IMR-90 (cell line): Measurements from ENCODE around the gene GNAS. TPM values are rescaled to one million over a fixed set of nuclear protein-coding genes. Genes with fewer than 3 reads are reported as not detected.
A peak's percentile ranks its signal among the peaks of the same experiment; 100 is the strongest.

Experiments used
- ATAC-seq: fragments of 200-7000 bp; cut with Tn5 transposase; 2 replicates; pipeline ENCODE4 v1.9.1; 2020; ENCODE audit warnings: low read depth, mild to moderate bottlenecking, moderate library complexity
- BruUV-seq: library from RNA; stranded (reverse); fragments of 400-500 nt; replicated peaks from 2 replicates; lab custom pipeline; 2021; lab: Mats Ljungman, UMichigan
- CTCF ChIA-PET: fragments of 300-600 bp; formaldehyde crosslinking; extraction: SDS; loops from one replicate; lab custom pipeline; 2021; ENCODE audit warnings: antibody characterized with exemption; lab: Yijun Ruan, JAX
- POLR2A ChIA-PET: fragments of 300-600 bp; sonication (Branson Sonifier 250); formaldehyde crosslinking; loops from one replicate; lab custom pipeline; 2022; ENCODE audit warnings: antibody characterized with exemption; ENCODE audit not compliant: unreplicated experiment; lab: Charles Lee
- DNase-seq: peaks from one replicate; pipeline ENCODE4 v3.0.0; 2013
- H2AFZ ChIP-seq: replicated peaks from 2 replicates; pipeline ENCODE3; 2013; ENCODE audit warnings: low read length, mild to moderate bottlenecking; ENCODE audit not compliant: poor library complexity
- H2AK5ac ChIP-seq: 2 replicates; pipeline ENCODE4 v1.6.1; 2013; ENCODE audit warnings: low read depth, low read length, inconsistent platforms
- H2AK9ac ChIP-seq: replicated peaks from 2 replicates; pipeline ENCODE3; 2013; ENCODE audit warnings: mild to moderate bottlenecking, low read depth, low read length, moderate library complexity; ENCODE audit not compliant: poor library complexity
- H2BK120ac ChIP-seq: 2 replicates; pipeline ENCODE4 v1.6.1; 2013; ENCODE audit warnings: low read depth, low read length, inconsistent platforms
- H2BK15ac ChIP-seq: 3 replicates; pipeline ENCODE4 v1.6.1; 2013; ENCODE audit warnings: low read depth, low read length, inconsistent platforms
- H2BK20ac ChIP-seq: 2 replicates; pipeline ENCODE4 v1.6.1; 2013; ENCODE audit warnings: low read depth, mild to moderate bottlenecking, inconsistent platforms, low read length, moderate library complexity
- H2BK5ac ChIP-seq: 2 replicates; pipeline ENCODE4 v1.6.1; 2013; ENCODE audit warnings: mild to moderate bottlenecking, low read depth, low read length, inconsistent platforms; ENCODE audit not compliant: poor library complexity, severe bottlenecking
- H3K14ac ChIP-seq: replicated peaks from 2 replicates; pipeline ENCODE4 v1.6.1; 2013; ENCODE audit warnings: low read depth, low read length, inconsistent platforms
- H3K18ac ChIP-seq: 2 replicates; pipeline ENCODE4 v1.6.1; 2013; ENCODE audit warnings: low read depth, low read length, control low read depth
- H3K23ac ChIP-seq: 2 replicates; pipeline ENCODE4 v1.6.1; 2013; ENCODE audit warnings: low read depth, low read length, inconsistent platforms
- H3K27ac ChIP-seq: 2 replicates; pipeline ENCODE4 v1.5.1; 2013; ENCODE audit warnings: mild to moderate bottlenecking, control low read depth, low read length; ENCODE audit not compliant: insufficient read depth
- H3K27me3 ChIP-seq: 2 replicates; pipeline ENCODE4 v1.6.1; 2013; ENCODE audit warnings: low read length; ENCODE audit not compliant: control insufficient read depth, insufficient read depth
- H3K36me3 ChIP-seq: 2 replicates; pipeline ENCODE4 v1.6.1; 2013; ENCODE audit warnings: low read length, mixed read lengths; ENCODE audit not compliant: control insufficient read depth, insufficient read depth
- H3K4ac ChIP-seq: 2 replicates; pipeline ENCODE4 v1.6.1; 2013; ENCODE audit warnings: low read depth, low read length, inconsistent platforms
- H3K4me1 ChIP-seq: 2 replicates; pipeline ENCODE4 v1.6.1; 2013; ENCODE audit warnings: low read length, mixed read lengths; ENCODE audit not compliant: control insufficient read depth, insufficient read depth
- H3K4me2 ChIP-seq: 2 replicates; pipeline ENCODE4 v1.6.1; 2013; ENCODE audit warnings: low read depth, mild to moderate bottlenecking, control low read depth, low read length, moderate library complexity
- H3K4me3 ChIP-seq: 2 replicates; pipeline ENCODE4 v1.5.1; 2013; ENCODE audit warnings: low read depth, mild to moderate bottlenecking, control low read depth, low read length, moderate library complexity; ENCODE audit not compliant: insufficient read depth
- H3K56ac ChIP-seq: 2 replicates; pipeline ENCODE4 v1.6.1; 2013; ENCODE audit warnings: low read length, inconsistent platforms; ENCODE audit not compliant: insufficient read depth; ENCODE audit errors: extremely low read depth
- H3K79me1 ChIP-seq, 2 experiments: 2 replicates each; pipeline ENCODE4 v1.6.1; 2013; ENCODE audit warnings: low read length in 2 of 2, inconsistent platforms in 1 of 2, low read depth in 1 of 2
- H3K9ac ChIP-seq: 2 replicates; pipeline ENCODE4 v1.6.1; 2013; ENCODE audit warnings: low read depth, low read length, control low read depth
- H3K9me1 ChIP-seq: 2 replicates; pipeline ENCODE4 v1.6.1; 2013; ENCODE audit warnings: low read length, inconsistent platforms; ENCODE audit not compliant: insufficient read depth
- H3K9me3 ChIP-seq: 2 replicates; pipeline ENCODE4 v1.6.1; 2013; ENCODE audit warnings: low read length; ENCODE audit not compliant: control insufficient read depth, insufficient read depth
- H4K20me1 ChIP-seq: 2 replicates; pipeline ENCODE4 v1.6.1; 2013; ENCODE audit warnings: low read length, inconsistent platforms; ENCODE audit not compliant: insufficient read depth
- H4K5ac ChIP-seq: 2 replicates; pipeline ENCODE4 v1.6.1; 2013; ENCODE audit warnings: mild to moderate bottlenecking, low read depth, low read length, control low read depth
- H4K8ac ChIP-seq, 2 experiments: 2 replicates each; pipeline ENCODE4 v1.6.1; 2013; ENCODE audit warnings: low read depth in 2 of 2, low read length in 2 of 2, control low read depth in 1 of 2, inconsistent platforms in 1 of 2
- H4K91ac ChIP-seq: 2 replicates; pipeline ENCODE4 v1.6.1; 2013; ENCODE audit warnings: low read depth, low read length, inconsistent platforms; ENCODE audit not compliant: insufficient read depth
- CEBPB ChIP-seq: IDR thresholded peaks from 2 replicates; pipeline ENCODE4 v1.6.1; 2012; ENCODE audit warnings: low read depth, low read length, improper control_type of control experiment
- CHD1 ChIP-seq: IDR thresholded peaks from 2 replicates; pipeline ENCODE4 v1.6.1; 2012; ENCODE audit warnings: low read depth, low read length, improper control_type of control experiment
- NFE2L2 ChIP-seq: fragments of 150-350 bp; IDR thresholded peaks from 2 replicates; pipeline ENCODE4 v1.6.1; 2016; ENCODE audit warnings: low read depth, mild to moderate bottlenecking, low read length
- USF2 ChIP-seq: fragments of 150-350 bp; IDR thresholded peaks from 2 replicates; pipeline ENCODE4 v1.6.1; 2017; ENCODE audit warnings: mild to moderate bottlenecking, antibody characterized with exemption, low read length, low read depth
- WGBS, 2 experiments: methylation state at CpG; one replicate each; pipeline versions ENCODE4 v1.1.5 to v1.1.7; 2013; ENCODE audit warnings: missing lambda C conversion rate in 2 of 2; ENCODE audit not compliant: insufficient read length in 1 of 2; ENCODE audit errors: extremely low coverage in 2 of 2; 5-methylcytosine and 5-hydroxymethylcytosine counted together
- dilution Hi-C: fragments of 300-500 bp; cut with HindIII; formaldehyde crosslinking; loops from one replicate; pipeline ENCODE4 v1.14.3; 2018; ENCODE audit warnings: low sequenced_read_pairs; ENCODE audit not compliant: unreplicated experiment
- in situ Hi-C: fragments of 300-500 bp; cut with MboI; formaldehyde crosslinking; loops from 3 replicates; pipeline ENCODE4 v1.14.3; 2019; ENCODE audit warnings: low sequenced_read_pairs, inconsistent platforms, mixed read lengths
- intact Hi-C: fragments of 100-400 bp; cut with micrococcal nuclease; formaldehyde crosslinking; loops from 2 replicates; pipeline ENCODE4 v1.10.0; 2022
- polyA plus RNA-seq, 3 experiments: library from polyadenylated mRNA; depleted of rRNA; stranded (reverse); fragments of >200 nt; gene quantifications; 2 replicates each; pipeline ENCODE4 v1.2.3, GENCODE V29; 2012; ENCODE audit warnings: low replicate concordance in 1 of 3
- total RNA-seq: library from RNA; depleted of rRNA; stranded (reverse); fragments of >200 nt; gene quantifications from 2 replicates; pipeline ENCODE4 v1.2.3, GENCODE V29; 2012

The GNAS gene
- total and polyA plus RNA-seq, 2 of the 4 experiments (the other 2 are of a cell fraction) = 397 to 1,356 TPM

- H4K8ac ChIP-seq = no peak overlapping the region
- H2BK20ac ChIP-seq = no peak overlapping the region
- no peak overlapping the region for H3K27ac ChIP-seq
- no peak overlapping the region for H3K4ac ChIP-seq
- BruUV-seq = no TSS peak
- DNase-seq (no peak), ATAC-seq (no peak)
- H2BK15ac ChIP-seq = no peak overlapping the region
- no peak overlapping the region for H3K4me3 ChIP-seq
- H2BK5ac ChIP-seq = no peak overlapping the region
- in situ Hi-C loops (loop anchor here (10.0 kb wide), 1 partner anchor 628 kb away; no protein-coding TSS in a partner anchor), intact Hi-C loops (no loop called here), dilution Hi-C loops (no loop called here)
- no peak overlapping the region for H3K9ac ChIP-seq
- no peaks in the 10 kb centered on the region for H4K20me1 ChIP-seq
- no peak overlapping the region for H4K91ac ChIP-seq
- no peak overlapping the region for H3K14ac ChIP-seq
- H3K27me3 ChIP-seq = peaks cover 28% of the 10 kb centered on the region
- WGBS, 2 experiments = 50% methylated on average over 4 of the region's 5 CpGs; no CpG with 5 or more reads in 1 of the 2 experiments
- TF ChIP-seq CEBPB = peak; percentile 54
- no peak for TF ChIP-seq USF2
- no peak for TF ChIP-seq CHD1
- no peak for TF ChIP-seq NFE2L2
- H3K18ac ChIP-seq = no peak overlapping the region
- no peaks in the 10 kb centered on the region for H3K36me3 ChIP-seq
- no peaks in the 10 kb centered on the region for H3K79me1 ChIP-seq
- CTCF ChIA-PET = interaction anchor here (0.6 to 2.3 kb wide), 5 partner anchors 15 to 1161 kb away, joined by 3 to 17 read pairs (median 3); partner anchors contain the start of gene GNAS
- no peak overlapping the region for H2BK120ac ChIP-seq
- H4K5ac ChIP-seq = no peak overlapping the region
- H3K4me2 ChIP-seq = no peak overlapping the region
- no peak overlapping the region for H2AK9ac ChIP-seq
- H2AFZ ChIP-seq = no peak overlapping the region
- H2AK5ac ChIP-seq = no peak overlapping the region
- no peaks in the 10 kb centered on the region for H3K9me3 ChIP-seq
- H3K23ac ChIP-seq = no peak overlapping the region
- H3K56ac ChIP-seq = no peak overlapping the region
- H3K4me1 ChIP-seq = no peaks in the 10 kb centered on the region
- POLR2A ChIA-PET = no interaction called here
- no peaks in the 10 kb centered on the region for H3K9me1 ChIP-seq
Observed at GRCh38 chr20:58867211-58867610, 14.7 kb downstream of the GNAS start.
